Karpas-422 (cell line): ENCODE results near the gene UBAC1. TPM values are rescaled to one million over a fixed set of nuclear protein-coding genes. Genes with fewer than 3 reads are reported as not detected.
A peak's percentile ranks its signal among the peaks of the same experiment; 100 is the strongest.

Experiments
- DNase-seq: peaks from one replicate; pipeline ENCODE4 v3.0.0-alpha.2; 2015
- H2AFZ ChIP-seq: fragments of 200-600 bp; sonication (generic); 2 replicates; pipeline ENCODE4 v1.6.1; 2014; ENCODE audit warnings: antibody characterized with exemption, low read length, mixed read lengths
- H3K27ac ChIP-seq: fragments of 200-600 bp; sonication (generic); 2 replicates; pipeline ENCODE4 v1.5.1; 2014; ENCODE audit warnings: mild to moderate bottlenecking, low read length, moderate library complexity
- H3K27me3 ChIP-seq: fragments of 200-600 bp; sonication (generic); 2 replicates; pipeline ENCODE4 v1.6.1; 2014; ENCODE audit warnings: low read length, mixed read lengths
- H3K36me3 ChIP-seq: fragments of 200-600 bp; sonication (generic); 2 replicates; pipeline ENCODE4 v1.6.1; 2014; ENCODE audit warnings: low read length, mixed read lengths; ENCODE audit not compliant: insufficient read depth
- H3K4me1 ChIP-seq: fragments of 200-600 bp; sonication (generic); 2 replicates; pipeline ENCODE4 v1.6.1; 2014; ENCODE audit warnings: mild to moderate bottlenecking, low read length, mixed read lengths
- H3K4me2 ChIP-seq: fragments of 200-600 bp; sonication (generic); 2 replicates; pipeline ENCODE4 v1.6.1; 2014; ENCODE audit warnings: low read length, low read depth, mild to moderate bottlenecking; ENCODE audit not compliant: poor library complexity, severe bottlenecking
- H3K4me3 ChIP-seq: fragments of 200-600 bp; sonication (generic); 2 replicates; pipeline ENCODE4 v1.5.1; 2014; ENCODE audit warnings: mild to moderate bottlenecking, antibody characterized with exemption, low read length, mixed read lengths
- H3K79me2 ChIP-seq: fragments of 200-600 bp; sonication (generic); 2 replicates; pipeline ENCODE4 v1.6.1; 2014; ENCODE audit warnings: mild to moderate bottlenecking, low read length, mixed read lengths
- H3K9ac ChIP-seq: fragments of 200-600 bp; sonication (generic); 2 replicates; pipeline ENCODE4 v1.6.0; 2014; ENCODE audit warnings: low read length
- H3K9me2 ChIP-seq: fragments of 200-600 bp; sonication (generic), shearing (Covaris generic); replicated peaks from 2 replicates; pipeline ENCODE4 v1.6.0; 2014; ENCODE audit warnings: mild to moderate bottlenecking, low read length, moderate library complexity; ENCODE audit not compliant: insufficient read depth
- H3K9me3 ChIP-seq: fragments of 300-700, 200-600 bp; sonication (generic); 2 replicates; pipeline ENCODE4 v1.6.1; 2014; ENCODE audit warnings: low read length, mixed read lengths
- H4K20me1 ChIP-seq: fragments of 200-600 bp; sonication (generic); 2 replicates; pipeline ENCODE4 v1.6.1; 2014; ENCODE audit warnings: mild to moderate bottlenecking, antibody characterized with exemption, low read length, low read depth; ENCODE audit not compliant: insufficient read depth
- total RNA-seq: library from RNA; depleted of rRNA; stranded (reverse); fragments of >200 nt; shearing (Covaris generic); gene quantifications from 2 replicates; pipeline ENCODE4 v1.2.3, GENCODE V29; 2014; ENCODE audit warnings: low replicate concordance

Gene UBAC1
- total RNA-seq, 1 experiment from 2014 or later: 32.1 TPM

GRCh38 chr9:135910216-135910615 is 51.0 kb downstream of the UBAC1 start:
- Histone ChIP-seq H3K9ac (no peak overlapping the region), H4K20me1 (peaks cover 13% of the 10 kb centered on the region), H3K4me2 (no peak overlapping the region), H3K36me3 (peaks cover 40% of the 10 kb centered on the region), H3K4me3 (no peak overlapping the region), H3K27me3 (no peaks in the 10 kb centered on the region), H3K9me2 (no peaks in the 10 kb centered on the region), H2AFZ (no peak overlapping the region), H3K9me3 (peaks cover 7% of the 10 kb centered on the region; the same call in 1 of the 2 replicates), H3K4me1 (peaks cover 26% of the 10 kb centered on the region), H3K27ac (no peak overlapping the region), H3K79me2 (peaks cover 44% of the 10 kb centered on the region)
- DNase-seq: no peak

DNA sequence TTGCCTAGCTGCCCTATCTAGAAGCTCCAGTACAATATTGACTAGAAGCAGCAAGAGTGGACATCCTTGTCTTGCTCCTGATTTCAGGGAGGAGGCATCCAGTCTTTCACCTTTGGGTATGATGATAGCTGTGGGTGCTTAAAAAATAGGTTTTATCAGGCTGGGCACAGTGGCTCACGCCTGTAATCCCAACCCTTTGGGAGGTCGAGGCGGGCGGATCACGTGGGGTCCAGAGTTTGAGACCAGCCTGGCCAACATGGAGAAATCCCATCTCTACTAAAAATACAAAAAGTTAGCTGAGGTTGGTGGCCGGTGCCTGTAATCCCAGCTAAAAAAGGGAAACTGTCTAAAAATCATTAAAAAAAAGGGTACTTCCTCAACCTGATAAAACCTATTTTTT is 51.8 kb downstream of the UBAC1 start:
- Histone ChIP-seq H3K36me3 (peaks cover 32% of the 10 kb centered on the region), H3K4me3 (peak overlapping the region; percentile 76; the same call in 1 of the 2 replicates), H3K9me3 (peaks cover 3% of the 10 kb centered on the region; the same call in 1 of the 2 replicates), H2AFZ (no peak overlapping the region), H3K4me1 (peaks cover 34% of the 10 kb centered on the region), H3K79me2 (peaks cover 52% of the 10 kb centered on the region), H3K9me2 (no peaks in the 10 kb centered on the region), H3K27ac (no peak overlapping the region), H3K9ac (0 out of 2 replicates have a peak overlapping the region, but pooled peaks have one; percentile 73), H3K27me3 (no peaks in the 10 kb centered on the region), H4K20me1 (peaks cover 21% of the 10 kb centered on the region), H3K4me2 (peak overlapping the region; percentile 96)
- no peak for DNase-seq

DNA sequence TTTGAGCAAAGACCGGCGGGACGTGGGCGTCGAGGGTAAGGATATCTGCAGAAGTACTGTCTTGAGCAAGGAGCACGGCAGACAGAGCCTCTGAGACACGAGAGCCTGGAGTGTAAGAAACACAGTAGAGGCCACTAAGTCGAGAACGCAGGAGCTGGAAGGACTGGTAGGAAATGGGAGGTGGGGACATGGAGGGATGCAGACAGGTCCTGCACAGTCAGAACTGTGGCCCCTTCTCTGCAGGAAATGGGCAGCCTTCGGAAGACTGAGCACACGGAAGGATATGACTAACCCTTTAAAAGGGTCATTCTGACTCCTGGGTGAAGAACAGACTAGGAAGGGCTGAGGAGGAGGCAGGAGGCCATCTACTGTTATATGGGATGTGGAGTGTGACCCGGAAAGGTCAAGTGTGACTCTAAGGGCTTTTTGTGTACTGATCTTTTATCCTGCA is 52.4 kb downstream of the UBAC1 start:
- H3K4me1 ChIP-seq: peaks cover 34% of the 10 kb centered on the region
- H3K27ac ChIP-seq: no peak overlapping the region
- peak overlapping the region; percentile 76 for H3K4me3 ChIP-seq
- H3K9ac ChIP-seq: peak overlapping the region; percentile 73
- no peak overlapping the region for H2AFZ ChIP-seq
- no peaks in the 10 kb centered on the region for H3K27me3 ChIP-seq
- peaks cover 58% of the 10 kb centered on the region for H3K79me2 ChIP-seq
- no peak for DNase-seq
- H3K9me3 ChIP-seq: 0 out of 2 replicates have a peak, but pooled peaks cover under 1% of the 10 kb centered on the region
- H3K9me2 ChIP-seq: no peaks in the 10 kb centered on the region
- peaks cover 24% of the 10 kb centered on the region for H4K20me1 ChIP-seq
- peak overlapping the region; percentile 96 for H3K4me2 ChIP-seq
- H3K36me3 ChIP-seq: peaks cover 27% of the 10 kb centered on the region

DNA sequence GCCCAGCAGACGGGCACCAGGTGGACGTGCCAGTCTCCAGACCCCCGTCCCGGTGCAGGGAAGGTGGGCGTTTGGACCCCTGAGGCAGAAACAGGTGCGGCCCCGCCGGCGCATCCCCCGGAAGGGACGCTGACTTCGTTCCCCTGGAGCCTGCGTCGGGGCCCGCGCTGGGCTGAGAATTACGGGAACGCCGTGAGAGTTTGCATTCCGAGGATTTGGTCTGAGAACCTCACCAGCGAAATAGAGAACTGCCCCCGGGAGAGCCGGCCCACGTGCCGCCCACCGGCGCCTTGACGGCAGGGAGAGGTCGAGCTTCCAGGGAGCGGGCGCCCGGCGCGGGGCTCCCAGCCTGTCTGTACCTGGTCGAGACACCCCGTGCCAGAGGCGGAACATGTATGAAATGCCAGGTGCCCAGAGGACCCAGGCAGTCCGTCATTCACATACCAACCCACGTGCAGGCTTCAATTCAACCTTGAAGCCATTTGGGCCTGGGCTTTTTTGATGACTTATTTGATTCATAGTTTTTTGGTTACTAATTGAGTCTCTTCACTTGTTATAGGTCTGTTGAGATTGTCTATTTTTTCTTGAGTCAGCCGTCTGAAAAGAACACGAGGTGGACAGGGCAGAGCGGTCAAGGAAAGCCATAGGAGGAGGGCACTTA is 53.0 kb downstream of the UBAC1 start:
- Histone ChIP-seq H3K9ac (peak overlapping the region; percentile 73), H3K4me1 (peaks cover 34% of the 10 kb centered on the region), H3K79me2 (peaks cover 63% of the 10 kb centered on the region), H3K9me3 (no peaks in the 10 kb centered on the region), H3K36me3 (peaks cover 22% of the 10 kb centered on the region), H3K9me2 (no peaks in the 10 kb centered on the region), H3K4me2 (peak overlapping the region; percentile 96), H3K4me3 (peak overlapping the region; percentile 76), H4K20me1 (peaks cover 24% of the 10 kb centered on the region), H3K27ac (no peak overlapping the region), H2AFZ (no peak overlapping the region), H3K27me3 (no peaks in the 10 kb centered on the region)
- no peak for DNase-seq

GRCh38 chr9:135907431-135908092 is 53.6 kb downstream of the UBAC1 start, which contains the start of gene CAMSAP1:
TSS of gene CAMSAP1 (minus strand) at chr9:135907546. CDS start at chr9:135907159, 387 bp downstream.
- H3K9me2 ChIP-seq: no peaks in the 10 kb centered on the region
- DNase-seq: peak; percentile 97
- H3K4me3 ChIP-seq: peak within 1 kb of the TSS; percentile 76
- H3K27ac ChIP-seq: peak within 1 kb of the TSS; percentile 3; the same call in 1 of the 2 replicates
- peaks cover 19% of the 10 kb centered on the region for H3K36me3 ChIP-seq
- peaks cover 24% of the 10 kb centered on the region for H4K20me1 ChIP-seq
- H3K4me1 ChIP-seq: peaks cover 34% of the 10 kb centered on the region
- H3K4me2 ChIP-seq: peak within 1 kb of the TSS; percentile 96
- H3K9me3 ChIP-seq: no peaks in the 10 kb centered on the region
- no peak within 1 kb of the TSS for H2AFZ ChIP-seq
- peak within 1 kb of the TSS; percentile 73 for H3K9ac ChIP-seq
- H3K79me2 ChIP-seq: peaks cover 70% of the 10 kb centered on the region
- no peaks in the 10 kb centered on the region for H3K27me3 ChIP-seq

GRCh38 chr9:135907006-135907430 is 54.2 kb downstream of the UBAC1 start:
- Histone ChIP-seq H3K9me2 (no peaks in the 10 kb centered on the region), H3K27ac (no peak overlapping the region), H3K27me3 (no peaks in the 10 kb centered on the region), H3K79me2 (peaks cover 75% of the 10 kb centered on the region), H3K4me3 (peak overlapping the region; percentile 63; the same call in 1 of the 2 replicates), H3K9me3 (no peaks in the 10 kb centered on the region), H3K4me2 (no peak overlapping the region), H3K36me3 (peaks cover 19% of the 10 kb centered on the region), H3K4me1 (peaks cover 34% of the 10 kb centered on the region), H3K9ac (peak overlapping the region; percentile 59), H2AFZ (no peak overlapping the region), H4K20me1 (peaks cover 24% of the 10 kb centered on the region)
- DNase-seq: peak; percentile 68

DNA sequence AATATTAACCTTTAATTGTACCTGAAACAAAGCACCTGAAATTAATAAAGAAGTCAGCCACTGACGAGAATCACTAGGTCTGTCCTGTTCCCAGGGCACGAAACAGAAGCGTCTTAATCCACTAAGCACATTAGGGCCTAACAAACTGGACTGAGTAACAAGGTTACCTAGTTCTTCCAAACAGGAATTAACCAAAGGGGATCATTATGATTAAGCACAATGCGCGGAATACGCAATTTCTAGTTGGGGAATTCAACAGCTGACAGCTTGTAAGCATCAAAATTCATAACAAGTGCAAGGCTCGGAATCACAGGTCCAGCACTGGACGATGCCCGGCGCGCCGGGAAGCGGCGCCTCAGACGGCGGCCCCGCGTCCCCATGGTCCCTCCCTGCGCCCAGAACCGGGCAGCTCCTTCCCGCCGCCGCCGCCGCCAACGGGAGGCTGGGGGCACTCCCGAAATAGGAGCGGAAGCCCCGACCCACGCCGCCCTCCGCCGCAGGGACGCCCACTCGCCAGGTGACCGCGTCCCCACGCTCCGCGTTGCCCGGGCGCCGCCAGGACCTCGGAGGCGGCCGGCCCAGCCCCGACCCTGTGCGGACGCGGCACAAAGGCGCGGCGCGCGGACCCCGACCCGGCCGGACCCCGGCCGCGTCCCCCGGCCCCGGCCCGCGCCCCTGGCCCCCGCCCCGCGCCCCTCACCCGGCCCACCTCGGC is 54.7 kb downstream of the UBAC1 start:
- no peaks in the 10 kb centered on the region for H3K27me3 ChIP-seq
- no peaks in the 10 kb centered on the region for H3K9me2 ChIP-seq
- H3K27ac ChIP-seq: peak overlapping the region; percentile 3; the same call in 1 of the 2 replicates
- H3K9ac ChIP-seq: peak overlapping the region; percentile 59
- H3K4me2 ChIP-seq: peak overlapping the region; percentile 93
- H4K20me1 ChIP-seq: peaks cover 24% of the 10 kb centered on the region
- peaks cover 81% of the 10 kb centered on the region for H3K79me2 ChIP-seq
- no peak overlapping the region for H2AFZ ChIP-seq
- no peaks in the 10 kb centered on the region for H3K9me3 ChIP-seq
- H3K36me3 ChIP-seq: peaks cover 16% of the 10 kb centered on the region
- DNase-seq: no peak
- H3K4me3 ChIP-seq: peak overlapping the region; percentile 63
- H3K4me1 ChIP-seq: peaks cover 34% of the 10 kb centered on the region
